Measurements from ENCODE around the gene ELOVL1.

Gene ELOVL1

GRCh38 chr1:43317817-43318471, 49.9 kb downstream of the ELOVL1 start:
- Histone ChIP-seq H2BK5ac (ENCODE audit: low read depth, low read length, poor library complexity, severe bottlenecking) (no peak overlapping the region), H3K4me3 (ENCODE audit: insufficient read depth in 1 of 2, low read depth in 1 of 2, low read length in 2 of 2) (no peak overlapping the region), H2AK5ac (ENCODE audit: low read length, severe bottlenecking) (no peak overlapping the region), H3K9me3 (ENCODE audit: control insufficient read depth, low read length) (no peaks in the 10 kb centered on the region), H3K36me3 (ENCODE audit: control insufficient read depth in 1 of 2, insufficient read depth in 2 of 2, low read depth in 1 of 2, low read length in 2 of 2) (no peaks in the 10 kb centered on the region), H3K23ac (ENCODE audit: low read length in 2 of 2) (no peak overlapping the region), H3K4me2 (ENCODE audit: low read length, poor library complexity, severe bottlenecking) (no peak overlapping the region), H4K91ac (ENCODE audit: low read length) (no peak overlapping the region), H2AFZ (ENCODE audit: low read depth, low read length) (no peak overlapping the region), H4K8ac (ENCODE audit: low read length) (no peak overlapping the region), H3K4me1 (ENCODE audit: control insufficient read depth, insufficient read depth, low read depth, low read length) (peaks cover 6% of the 10 kb centered on the region), H3K9ac (ENCODE audit: low read length) (no peak overlapping the region), H2BK12ac (ENCODE audit: low read length in 2 of 2) (no peak overlapping the region), H3K79me1 (replicated peaks; ENCODE audit: low read length, poor library complexity, severe bottlenecking) (no peaks in the 10 kb centered on the region), H2BK15ac (ENCODE audit: low read depth, poor library complexity, severe bottlenecking) (no peak overlapping the region), H3K27ac (ENCODE audit: low read length, poor library complexity, severe bottlenecking) (no peak overlapping the region), H3K4ac (ENCODE audit: low read depth in 1 of 2, low read length in 2 of 2) (no peak overlapping the region), H3K18ac (ENCODE audit: low read depth in 1 of 2, low read length in 2 of 2) (no peak overlapping the region), H3K27me3 (ENCODE audit: control insufficient read depth in 1 of 2, insufficient read depth in 1 of 2, low read length in 2 of 2) (no peaks in the 10 kb centered on the region), H2BK120ac (ENCODE audit: low read depth, low read length) (no peak overlapping the region), H3K14ac (ENCODE audit: low read length in 2 of 2) (no peak overlapping the region)
- DNase-seq = no peak
- 91% methylated on average over 15 of the region's 15 CpGs for WGBS

- no peak overlapping the region for H2BK12ac ChIP-seq (ENCODE audit: low read length in 2 of 2)
- H4K8ac ChIP-seq (ENCODE audit: low read length) = no peak overlapping the region
- WGBS = 93% methylated on average over 16 of the region's 16 CpGs
- no peak overlapping the region for H2BK120ac ChIP-seq (ENCODE audit: low read depth, low read length)
- H2AFZ ChIP-seq (ENCODE audit: low read depth, low read length) = no peak overlapping the region
- no peaks in the 10 kb centered on the region for H3K79me1 ChIP-seq (replicated peaks; ENCODE audit: low read length, poor library complexity, severe bottlenecking)
- no peak overlapping the region for H3K4ac ChIP-seq (ENCODE audit: low read depth in 1 of 2, low read length in 2 of 2)
- no peaks in the 10 kb centered on the region for H3K9me3 ChIP-seq (ENCODE audit: control insufficient read depth, low read length)
- no peak overlapping the region for H3K14ac ChIP-seq (ENCODE audit: low read length in 2 of 2)
- peak overlapping the region; percentile 37 for H3K9ac ChIP-seq (ENCODE audit: low read length)
- no peaks in the 10 kb centered on the region for H3K27me3 ChIP-seq (ENCODE audit: control insufficient read depth in 1 of 2, insufficient read depth in 1 of 2, low read length in 2 of 2)
- H2AK5ac ChIP-seq (ENCODE audit: low read length, severe bottlenecking) = no peak overlapping the region
- no peak overlapping the region for H3K23ac ChIP-seq (ENCODE audit: low read length in 2 of 2)
- no peak overlapping the region for H3K4me3 ChIP-seq (ENCODE audit: insufficient read depth in 1 of 2, low read depth in 1 of 2, low read length in 2 of 2)
- H3K4me1 ChIP-seq (ENCODE audit: control insufficient read depth, insufficient read depth, low read depth, low read length) = peaks cover 6% of the 10 kb centered on the region
- no peak for DNase-seq
- no peak overlapping the region for H3K4me2 ChIP-seq (ENCODE audit: low read length, poor library complexity, severe bottlenecking)
- H2BK15ac ChIP-seq (ENCODE audit: low read depth, poor library complexity, severe bottlenecking) = no peak overlapping the region
- H3K27ac ChIP-seq (ENCODE audit: low read length, poor library complexity, severe bottlenecking) = no peak overlapping the region
- no peak overlapping the region for H3K18ac ChIP-seq (ENCODE audit: low read depth in 1 of 2, low read length in 2 of 2)
- no peak overlapping the region for H2BK5ac ChIP-seq (ENCODE audit: low read depth, low read length, poor library complexity, severe bottlenecking)
- H4K91ac ChIP-seq (ENCODE audit: low read length) = no peak overlapping the region
- H3K36me3 ChIP-seq (ENCODE audit: control insufficient read depth in 1 of 2, insufficient read depth in 2 of 2, low read depth in 1 of 2, low read length in 2 of 2) = no peaks in the 10 kb centered on the region
Observed at GRCh38 chr1:43316738-43317520, 50.9 kb downstream of the ELOVL1 start.

- Histone ChIP-seq H3K4me2 (ENCODE audit: low read length, poor library complexity, severe bottlenecking) (no peak overlapping the region), H3K14ac (ENCODE audit: low read length in 2 of 2) (no peak overlapping the region), H3K9ac (ENCODE audit: low read length) (peak overlapping the region; percentile 37), H4K8ac (ENCODE audit: low read length) (no peak overlapping the region), H3K9me3 (ENCODE audit: control insufficient read depth, low read length) (no peaks in the 10 kb centered on the region), H2AFZ (ENCODE audit: low read depth, low read length) (no peak overlapping the region), H3K4me3 (ENCODE audit: insufficient read depth in 1 of 2, low read depth in 1 of 2, low read length in 2 of 2) (no peak overlapping the region), H2BK15ac (ENCODE audit: low read depth, poor library complexity, severe bottlenecking) (no peak overlapping the region), H3K27ac (ENCODE audit: low read length, poor library complexity, severe bottlenecking) (no peak overlapping the region), H3K36me3 (ENCODE audit: control insufficient read depth in 1 of 2, insufficient read depth in 2 of 2, low read depth in 1 of 2, low read length in 2 of 2) (no peaks in the 10 kb centered on the region), H2BK5ac (ENCODE audit: low read depth, low read length, poor library complexity, severe bottlenecking) (no peak overlapping the region), H2AK5ac (ENCODE audit: low read length, severe bottlenecking) (no peak overlapping the region), H3K4me1 (ENCODE audit: control insufficient read depth, insufficient read depth, low read depth, low read length) (peaks cover 3% of the 10 kb centered on the region), H2BK12ac (ENCODE audit: low read length in 2 of 2) (no peak overlapping the region), H3K27me3 (ENCODE audit: control insufficient read depth in 1 of 2, insufficient read depth in 1 of 2, low read length in 2 of 2) (peaks cover 0 to 2% of the 10 kb centered on the region in 2 experiments), H3K4ac (ENCODE audit: low read depth in 1 of 2, low read length in 2 of 2) (no peak overlapping the region), H2BK120ac (ENCODE audit: low read depth, low read length) (no peak overlapping the region), H3K18ac (ENCODE audit: low read depth in 1 of 2, low read length in 2 of 2) (no peak overlapping the region), H3K79me1 (replicated peaks; ENCODE audit: low read length, poor library complexity, severe bottlenecking) (no peaks in the 10 kb centered on the region), H4K91ac (ENCODE audit: low read length) (no peak overlapping the region), H3K23ac (ENCODE audit: low read length in 2 of 2) (no peak overlapping the region)
- no peak for DNase-seq
- WGBS = 93% methylated on average over 10 of the region's 10 CpGs
Observed at GRCh38 chr1:43315963-43316737, 51.7 kb downstream of the ELOVL1 start.

- Histone ChIP-seq H3K4me1 (ENCODE audit: control insufficient read depth, insufficient read depth, low read depth, low read length) (peaks cover 3% of the 10 kb centered on the region), H3K18ac (ENCODE audit: low read depth in 1 of 2, low read length in 2 of 2) (no peak overlapping the region), H3K79me1 (replicated peaks; ENCODE audit: low read length, poor library complexity, severe bottlenecking) (no peaks in the 10 kb centered on the region), H3K4me3 (ENCODE audit: insufficient read depth in 1 of 2, low read depth in 1 of 2, low read length in 2 of 2) (no peak overlapping the region), H3K9ac (ENCODE audit: low read length) (no peak overlapping the region), H3K23ac (ENCODE audit: low read length in 2 of 2) (no peak overlapping the region), H4K8ac (ENCODE audit: low read length) (no peak overlapping the region), H2BK12ac (ENCODE audit: low read length in 2 of 2) (no peak overlapping the region), H2AFZ (ENCODE audit: low read depth, low read length) (no peak overlapping the region), H3K14ac (ENCODE audit: low read length in 2 of 2) (no peak overlapping the region), H3K9me3 (ENCODE audit: control insufficient read depth, low read length) (no peaks in the 10 kb centered on the region), H2BK120ac (ENCODE audit: low read depth, low read length) (no peak overlapping the region), H2AK5ac (ENCODE audit: low read length, severe bottlenecking) (no peak overlapping the region), H3K4ac (ENCODE audit: low read depth in 1 of 2, low read length in 2 of 2) (no peak overlapping the region), H4K91ac (ENCODE audit: low read length) (no peak overlapping the region), H3K36me3 (ENCODE audit: control insufficient read depth in 1 of 2, insufficient read depth in 2 of 2, low read depth in 1 of 2, low read length in 2 of 2) (no peaks in the 10 kb centered on the region), H3K4me2 (ENCODE audit: low read length, poor library complexity, severe bottlenecking) (no peak overlapping the region), H3K27ac (ENCODE audit: low read length, poor library complexity, severe bottlenecking) (no peak overlapping the region), H2BK5ac (ENCODE audit: low read depth, low read length, poor library complexity, severe bottlenecking) (no peak overlapping the region), H2BK15ac (ENCODE audit: low read depth, poor library complexity, severe bottlenecking) (no peak overlapping the region), H3K27me3 (ENCODE audit: control insufficient read depth in 1 of 2, insufficient read depth in 1 of 2, low read length in 2 of 2) (peaks cover 0 to 5% of the 10 kb centered on the region in 2 experiments)
- DNase-seq = no peak
- 79% methylated on average over 2 of the region's 3 CpGs for WGBS
Observed at GRCh38 chr1:43315481-43315880, 52.3 kb downstream of the ELOVL1 start.

All from mesenchymal stem cell (in vitro differentiated cells and primary cell).